NCI-H510A treated with DMSO at 0.1 percent for 48 hours (cell line): ENCODE measurements around the gene CDHR3.

ENCODE experiments used
- DNase-seq: peaks from one replicate; lab custom pipeline; 2025; lab: John Stamatoyannopoulos, UW

The CDHR3 gene

GRCh38 chr7:106049139-106049752 lies 86.2 kb downstream of the CDHR3 start:
- DNase-seq = no peak

- DNase-seq = no peak
Measured at GRCh38 chr7:106050002-106050745, 87.1 kb downstream of the CDHR3 start.

GRCh38 chr7:106050746-106051117 lies 87.7 kb downstream of the CDHR3 start:
- no peak for DNase-seq

- DNase-seq = no peak
Measured at GRCh38 chr7:106052681-106053080, 89.6 kb downstream of the CDHR3 start.

GRCh38 chr7:106053109-106053508 lies 90.0 kb downstream of the CDHR3 start:
- no peak for DNase-seq

- DNase-seq = no peak
Measured at GRCh38 chr7:106054156-106054910, 91.3 kb downstream of the CDHR3 start.

- DNase-seq = no peak
Measured at GRCh38 chr7:106054971-106055532, 92.0 kb downstream of the CDHR3 start.

GRCh38 chr7:106056513-106057203 lies 93.6 kb downstream of the CDHR3 start:
- DNase-seq = peak; percentile 49

- no peak for DNase-seq
Measured at GRCh38 chr7:106057204-106057961, 94.3 kb downstream of the CDHR3 start.

- DNase-seq = peak; percentile 42
Measured at GRCh38 chr7:106057962-106058927, 95.2 kb downstream of the CDHR3 start.

- no peak for DNase-seq
Measured at GRCh38 chr7:106058928-106059324, 95.9 kb downstream of the CDHR3 start.

GRCh38 chr7:106059556-106059955 lies 96.5 kb downstream of the CDHR3 start:
- DNase-seq = no peak

GRCh38 chr7:106060394-106060920 lies 97.4 kb downstream of the CDHR3 start:
- DNase-seq = no peak

GRCh38 chr7:106061301-106061979 lies 98.4 kb downstream of the CDHR3 start:
- DNase-seq = no peak

- no peak for DNase-seq
Measured at GRCh38 chr7:106062006-106062405, 98.9 kb downstream of the CDHR3 start.

GRCh38 chr7:106062521-106062931 lies 99.5 kb downstream of the CDHR3 start:
- DNase-seq = no peak

GRCh38 chr7:106063024-106063423 lies 100.0 kb downstream of the CDHR3 start:
- DNase-seq = no peak

- DNase-seq = no peak
Measured at GRCh38 chr7:106063692-106064091, 100.6 kb downstream of the CDHR3 start.

GRCh38 chr7:106064316-106064715 lies 101.3 kb downstream of the CDHR3 start:
- peak; percentile 60 for DNase-seq
